A673 (cell line): ENCODE data around the gene ERC1. TPM values are rescaled to one million over a fixed set of nuclear protein-coding genes. Genes with fewer than 3 reads are reported as not detected.

Experiments
- BruUV-seq: library from RNA; stranded (reverse); fragments of 400-500 nt; replicated peaks from 2 replicates; lab custom pipeline; 2021; lab: Mats Ljungman, UMichigan
- CTCF ChIA-PET: fragments of 300-600 bp; sonication (Branson Sonifier 250); formaldehyde crosslinking; loops from one replicate; lab custom pipeline; 2022; ENCODE audit warnings: antibody characterized with exemption; lab: Charles Lee
- POLR2A ChIA-PET: fragments of 300-600 bp; sonication (Branson Sonifier 250); formaldehyde crosslinking; loops from one replicate; lab custom pipeline; 2022; ENCODE audit warnings: antibody characterized with exemption; ENCODE audit not compliant: low non-redundant PET; lab: Charles Lee
- DNase-seq: peaks from one replicate; pipeline ENCODE4 v3.0.0-alpha.2; 2015; ENCODE audit warnings: low spot score
- H3K27ac ChIP-seq: fragments of 200-600 bp; sonication (generic); 2 replicates; pipeline ENCODE4 v1.5.1; 2016; ENCODE audit warnings: mixed run types, low read depth, mild to moderate bottlenecking, mixed read lengths, antibody characterized with exemption, low read length; ENCODE audit not compliant: poor library complexity, severe bottlenecking
- H3K27me3 ChIP-seq: fragments of 200-600 bp; sonication (generic); replicated peaks from 2 replicates; pipeline ENCODE4 v1.6.1; 2017; ENCODE audit warnings: mixed run types, low read depth, mild to moderate bottlenecking, mixed read lengths, antibody characterized with exemption, low read length; ENCODE audit not compliant: insufficient read depth, poor library complexity
- H3K36me3 ChIP-seq: fragments of 200-600 bp; sonication (generic); 2 replicates; pipeline ENCODE4 v1.6.1; 2016; ENCODE audit warnings: mixed run types, mild to moderate bottlenecking, mixed read lengths, antibody characterized with exemption, low read length; ENCODE audit not compliant: insufficient read depth, poor library complexity, severe bottlenecking
- H3K4me1 ChIP-seq: fragments of 200-600 bp; sonication (generic); 2 replicates; pipeline ENCODE4 v1.6.1; 2017; ENCODE audit warnings: mixed run types, mild to moderate bottlenecking, mixed read lengths, antibody characterized with exemption, low read length; ENCODE audit not compliant: insufficient read depth, poor library complexity, severe bottlenecking
- H3K4me3 ChIP-seq: fragments of 200-600 bp; sonication (generic); 2 replicates; pipeline ENCODE4 v1.5.1; 2016; ENCODE audit warnings: low read depth, mixed run types, mild to moderate bottlenecking, mixed read lengths, low read length; ENCODE audit not compliant: poor library complexity, severe bottlenecking
- H3K9me3 ChIP-seq: fragments of 200-600 bp; sonication (generic); 2 replicates; pipeline ENCODE4 v1.6.1; 2016; ENCODE audit warnings: mixed run types, low read depth, mild to moderate bottlenecking, mixed read lengths, antibody characterized with exemption, low read length; ENCODE audit not compliant: poor library complexity, severe bottlenecking
- CTCF ChIP-seq: fragments of 300-800, 200-600 bp; sonication (generic); conservative IDR thresholded peaks from 2 replicates; pipeline ENCODE4 v1.5.1; 2017; ENCODE audit warnings: low read depth, mild to moderate bottlenecking, antibody characterized with exemption, low read length, moderate library complexity, mixed read lengths
- EZH2 ChIP-seq: fragments of 200-600 bp; sonication (generic); IDR thresholded peaks from 2 replicates; pipeline ENCODE4 v1.6.1; 2017; ENCODE audit warnings: borderline replicate concordance, low read depth, mild to moderate bottlenecking, mixed read lengths, antibody characterized with exemption, low read length; ENCODE audit not compliant: poor library complexity, severe bottlenecking
- intact Hi-C: fragments of 100-400 bp; cut with micrococcal nuclease; formaldehyde crosslinking; loops from one replicate; pipeline ENCODE4 v1.10.0; 2022; ENCODE audit not compliant: unreplicated experiment
- total RNA-seq: library from RNA; stranded (reverse); gene quantifications from 2 replicates; pipeline ENCODE4 v1.2.3, GENCODE V29; 2021

ERC1 gene
- total RNA-seq, 1 experiment from 2014 or later: 60.7 TPM

GRCh38 chr12:1256285-1256684, 265.3 kb downstream of the ERC1 start:
- no peak overlapping the region for H3K27ac ChIP-seq
- CTCF ChIA-PET: interaction anchor here (0.6 kb wide), 1 partner anchor 10 kb away, joined by 4 read pairs; no protein-coding TSS in a partner anchor
- H3K4me1 ChIP-seq: no peaks in the 10 kb centered on the region
- TF ChIP-seq CTCF (no peak), EZH2 (no peak)
- H3K4me3 ChIP-seq: no peak overlapping the region
- no TSS peak for BruUV-seq
- no peaks in the 10 kb centered on the region for H3K9me3 ChIP-seq
- H3K27me3 ChIP-seq: no peaks in the 10 kb centered on the region
- H3K36me3 ChIP-seq: no peaks in the 10 kb centered on the region
- intact Hi-C loops: no loop called here
- no peak for DNase-seq
- POLR2A ChIA-PET: no interaction called here

- Histone ChIP-seq H3K36me3 (no peaks in the 10 kb centered on the region), H3K4me3 (no peak overlapping the region), H3K4me1 (peaks cover 2% of the 10 kb centered on the region), H3K27me3 (no peaks in the 10 kb centered on the region), H3K9me3 (no peaks in the 10 kb centered on the region), H3K27ac (no peak overlapping the region)
- TF ChIP-seq EZH2 (no peak), CTCF (no peak)
- intact Hi-C loops: no loop called here
- CTCF ChIA-PET: interaction anchor here (0.5 kb wide), 1 partner anchor 330 kb away, joined by 6 read pairs; no protein-coding TSS in a partner anchor
- POLR2A ChIA-PET: interaction anchor here (0.5 kb wide), 1 partner anchor 208 kb away, joined by 3 read pairs; no protein-coding TSS in a partner anchor
- BruUV-seq: no TSS peak
- DNase-seq: no peak
These were observed 266.0 kb downstream of the ERC1 start for GRCh38 chr12:1256991-1257390.

- Histone ChIP-seq H3K27me3 (no peaks in the 10 kb centered on the region), H3K4me3 (no peak overlapping the region), H3K4me1 (peaks cover 6% of the 10 kb centered on the region), H3K27ac (no peak overlapping the region), H3K9me3 (no peaks in the 10 kb centered on the region), H3K36me3 (no peaks in the 10 kb centered on the region)
- ChIA-PET POLR2A (no interaction called here), CTCF (no interaction called here)
- intact Hi-C loops: no loop called here
- no TSS peak for BruUV-seq
- no peak for TF ChIP-seq CTCF
- TF ChIP-seq EZH2: no peak
- no peak for DNase-seq
These were observed 271.0 kb downstream of the ERC1 start for GRCh38 chr12:1262011-1262410.
